ENCODE measurements around the gene PGM1. TPM values are rescaled to one million over a fixed set of nuclear protein-coding genes. Genes with fewer than 3 reads are reported as not detected.

PGM1 gene
- total RNA-seq, 3 donors from 2014 or later, result 59.0 to 130 (median 80.1) TPM

DNA sequence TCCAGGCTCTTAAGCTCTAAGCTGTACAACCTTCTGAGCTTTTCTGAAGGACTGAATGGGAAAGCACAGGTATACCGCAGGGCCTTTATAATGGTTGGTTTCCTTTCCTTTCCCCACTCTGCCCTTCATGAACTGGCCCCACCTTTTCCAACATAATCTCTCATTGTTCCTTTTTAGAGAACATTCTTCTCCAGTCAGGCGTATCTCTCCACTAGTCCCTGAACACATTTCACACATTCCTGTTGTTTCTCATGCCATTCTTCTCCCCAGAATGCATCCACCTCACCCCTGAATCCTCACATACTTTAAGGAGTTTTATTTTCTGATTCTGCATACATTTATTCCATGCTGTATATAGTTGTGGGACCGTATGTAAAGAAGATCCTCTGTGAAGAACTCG is 41.3 kb downstream of the PGM1 start:
- DNase-seq (ENCODE audit: low spot score in 2 of 2), result no peak
- no peaks in the 10 kb centered on the region for H3K27me3 ChIP-seq
- H3K9me3 ChIP-seq, result no peaks in the 10 kb centered on the region
- no peaks in the 10 kb centered on the region for H3K36me3 ChIP-seq
- H3K4me1 ChIP-seq, result no peaks in the 10 kb centered on the region
- no peak overlapping the region for H3K27ac ChIP-seq
- intact Hi-C loops (cut with DNase I; ENCODE audit: low total_unique reads), result no loop called here
- TF ChIP-seq POLR2AphosphoS5 (IDR thresholded peaks at IDR 0.05) (no peak), POLR2A (IDR thresholded peaks at IDR 0.05) (no peak)
- TF ChIP-seq, protein P1, sequence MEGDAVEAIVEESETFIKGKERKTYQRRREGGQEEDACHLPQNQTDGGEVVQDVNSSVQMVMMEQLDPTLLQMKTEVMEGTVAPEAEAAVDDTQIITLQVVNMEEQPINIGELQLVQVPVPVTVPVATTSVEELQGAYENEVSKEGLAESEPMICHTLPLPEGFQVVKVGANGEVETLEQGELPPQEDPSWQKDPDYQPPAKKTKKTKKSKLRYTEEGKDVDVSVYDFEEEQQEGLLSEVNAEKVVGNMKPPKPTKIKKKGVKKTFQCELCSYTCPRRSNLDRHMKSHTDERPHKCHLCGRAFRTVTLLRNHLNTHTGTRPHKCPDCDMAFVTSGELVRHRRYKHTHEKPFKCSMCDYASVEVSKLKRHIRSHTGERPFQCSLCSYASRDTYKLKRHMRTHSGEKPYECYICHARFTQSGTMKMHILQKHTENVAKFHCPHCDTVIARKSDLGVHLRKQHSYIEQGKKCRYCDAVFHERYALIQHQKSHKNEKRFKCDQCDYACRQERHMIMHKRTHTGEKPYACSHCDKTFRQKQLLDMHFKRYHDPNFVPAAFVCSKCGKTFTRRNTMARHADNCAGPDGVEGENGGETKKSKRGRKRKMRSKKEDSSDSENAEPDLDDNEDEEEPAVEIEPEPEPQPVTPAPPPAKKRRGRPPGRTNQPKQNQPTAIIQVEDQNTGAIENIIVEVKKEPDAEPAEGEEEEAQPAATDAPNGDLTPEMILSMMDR (IDR thresholded peaks at IDR 0.05), result no peak
- H3K4me3 ChIP-seq, result no peak overlapping the region

DNA sequence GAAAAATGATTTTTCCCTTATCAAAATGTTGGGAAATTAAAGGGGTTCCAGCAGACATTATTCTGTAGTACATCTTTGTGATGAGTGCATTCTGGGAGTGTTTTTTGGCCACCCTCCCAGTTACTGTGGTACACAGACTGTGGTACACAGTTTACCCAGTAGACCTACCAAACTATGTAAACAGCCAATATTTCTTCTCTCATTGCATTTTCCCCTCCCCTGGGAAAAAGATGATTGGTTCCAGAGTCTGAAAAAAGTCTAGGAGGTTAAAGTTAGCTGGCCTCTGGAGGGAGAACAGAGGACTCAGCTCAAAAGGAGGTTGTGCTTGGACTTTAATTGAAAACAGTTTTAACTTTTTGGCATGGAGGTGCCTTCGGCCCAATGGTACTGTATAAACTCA is 42.5 kb downstream of the PGM1 start:
- TF ChIP-seq POLR2AphosphoS5 (IDR thresholded peaks at IDR 0.05), result peak in 1 of 3 donors; percentile 19
- TF ChIP-seq, protein P1 (IDR thresholded peaks at IDR 0.05), result no peak
- no peak for DNase-seq (ENCODE audit: low spot score in 2 of 2)
- Histone ChIP-seq H3K4me1 (no peaks in the 10 kb centered on the region), H3K27me3 (no peaks in the 10 kb centered on the region), H3K27ac (no peak overlapping the region), H3K4me3 (no peak overlapping the region), H3K9me3 (no peaks in the 10 kb centered on the region), H3K36me3 (no peaks in the 10 kb centered on the region)
- intact Hi-C loops (cut with DNase I; ENCODE audit: low total_unique reads), result loop anchor here (5.0 kb wide), 2 partner anchors 1002 to 1717 kb away; no protein-coding TSS in a partner anchor

DNA sequence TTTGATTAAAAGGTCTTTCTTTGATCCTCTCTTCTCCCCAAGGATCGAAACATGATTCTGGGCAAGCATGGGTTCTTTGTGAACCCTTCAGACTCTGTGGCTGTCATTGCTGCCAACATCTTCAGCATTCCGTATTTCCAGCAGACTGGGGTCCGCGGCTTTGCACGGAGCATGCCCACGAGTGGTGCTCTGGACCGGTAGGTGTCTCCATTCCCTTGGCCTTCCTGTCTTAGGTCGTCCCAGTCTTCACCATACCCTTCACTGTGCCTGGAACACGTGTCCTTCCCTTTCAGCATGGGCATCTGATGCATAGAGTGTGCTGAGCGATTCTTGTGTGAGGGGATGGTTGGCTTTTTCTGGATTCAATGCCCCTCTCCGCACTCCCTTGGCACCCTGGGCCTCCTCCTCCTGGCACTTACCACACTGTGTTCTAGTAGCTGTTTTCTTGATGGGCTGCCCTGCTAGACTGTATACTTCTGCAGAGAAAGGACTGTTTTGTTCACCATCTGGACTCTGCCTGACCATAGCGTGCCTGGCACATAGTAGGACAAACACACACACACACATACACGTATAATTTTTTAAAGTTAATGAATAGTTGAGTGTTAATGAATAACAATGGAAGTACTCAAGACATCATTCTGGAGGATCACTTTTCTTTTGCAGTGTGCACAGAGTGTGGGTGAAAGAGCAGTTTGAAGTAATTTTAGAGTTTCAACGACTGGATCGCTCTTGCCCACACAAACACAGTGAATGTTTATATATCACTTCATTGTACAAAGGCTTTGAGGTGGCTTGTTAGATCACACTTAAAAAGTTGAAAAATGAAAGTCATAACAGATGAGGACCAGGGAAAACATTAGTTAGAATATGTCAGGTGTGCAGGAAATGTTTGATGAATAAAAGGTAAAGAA is 43.2 kb downstream of the PGM1 start:
- DNase-seq (ENCODE audit: low spot score in 2 of 2), result no peak
- no peak overlapping the region for H3K4me3 ChIP-seq
- no peaks in the 10 kb centered on the region for H3K36me3 ChIP-seq
- H3K27me3 ChIP-seq, result no peaks in the 10 kb centered on the region
- H3K9me3 ChIP-seq, result no peaks in the 10 kb centered on the region
- intact Hi-C loops (cut with DNase I; ENCODE audit: low total_unique reads), result loop anchor here (5.0 kb wide), 2 partner anchors 1001 to 1716 kb away; no protein-coding TSS in a partner anchor
- H3K4me1 ChIP-seq, result no peaks in the 10 kb centered on the region
- TF ChIP-seq POLR2AphosphoS5 (IDR thresholded peaks at IDR 0.05), result no peak
- TF ChIP-seq, protein P1 (IDR thresholded peaks at IDR 0.05), result no peak
- no peak for TF ChIP-seq POLR2A (IDR thresholded peaks at IDR 0.05)
- no peak overlapping the region for H3K27ac ChIP-seq

DNA sequence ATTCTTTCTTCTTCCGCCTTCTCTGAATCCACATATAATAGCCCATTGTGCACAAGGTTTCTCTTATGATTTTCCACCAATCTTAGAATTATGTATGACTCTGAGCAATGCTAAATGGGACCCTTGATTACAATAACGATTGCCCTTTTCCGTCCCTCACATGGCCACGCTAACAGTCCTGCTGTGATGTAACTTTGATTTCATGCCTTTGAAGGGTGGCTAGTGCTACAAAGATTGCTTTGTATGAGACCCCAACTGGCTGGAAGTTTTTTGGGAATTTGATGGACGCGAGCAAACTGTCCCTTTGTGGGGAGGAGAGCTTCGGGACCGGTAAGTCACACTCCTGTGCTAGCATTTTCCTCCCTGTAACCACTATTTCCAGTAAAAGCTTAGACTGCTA is 45.3 kb downstream of the PGM1 start:
- DNase-seq (ENCODE audit: low spot score in 2 of 2), result no peak
- Histone ChIP-seq H3K27ac (no peak overlapping the region), H3K9me3 (no peaks in the 10 kb centered on the region), H3K36me3 (no peaks in the 10 kb centered on the region), H3K4me3 (no peak overlapping the region), H3K27me3 (no peaks in the 10 kb centered on the region), H3K4me1 (no peaks in the 10 kb centered on the region)
- intact Hi-C loops (cut with DNase I; ENCODE audit: low total_unique reads), result loop anchor here (5.0 kb wide), 2 partner anchors 999 to 1714 kb away; no protein-coding TSS in a partner anchor
- TF ChIP-seq POLR2AphosphoS5 (IDR thresholded peaks at IDR 0.05), result no peak
- TF ChIP-seq POLR2A (IDR thresholded peaks at IDR 0.05), result no peak
- TF ChIP-seq, protein P1 (IDR thresholded peaks at IDR 0.05), result no peak

DNA sequence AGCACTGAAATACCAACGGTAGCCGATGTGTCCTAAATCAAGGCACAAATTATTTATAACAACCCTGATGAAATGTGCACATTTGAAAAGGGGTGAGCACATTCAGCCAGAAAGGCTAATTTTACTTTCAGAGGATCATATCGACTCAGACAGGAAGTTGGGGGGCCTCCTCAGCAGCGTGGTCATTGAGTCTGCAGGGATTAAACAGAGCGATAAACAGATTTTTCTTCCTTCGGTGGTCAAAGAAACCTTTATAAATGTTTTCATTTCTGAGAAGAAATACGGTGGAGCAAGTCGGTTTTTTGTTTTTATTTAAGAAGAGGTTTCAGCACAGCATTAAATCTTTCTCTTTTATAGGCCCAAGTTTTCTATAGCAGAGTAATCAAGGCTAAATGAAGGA is 45.7 kb downstream of the PGM1 start:
- no peaks in the 10 kb centered on the region for H3K4me1 ChIP-seq
- no peak overlapping the region for H3K4me3 ChIP-seq
- intact Hi-C loops (cut with DNase I; ENCODE audit: low total_unique reads), result loop anchor here (5.0 kb wide), 2 partner anchors 998 to 1713 kb away; no protein-coding TSS in a partner anchor
- no peaks in the 10 kb centered on the region for H3K9me3 ChIP-seq
- TF ChIP-seq, protein P1 (IDR thresholded peaks at IDR 0.05), result no peak
- TF ChIP-seq POLR2A (IDR thresholded peaks at IDR 0.05), result no peak
- TF ChIP-seq POLR2AphosphoS5 (IDR thresholded peaks at IDR 0.05), result no peak
- H3K36me3 ChIP-seq, result no peaks in the 10 kb centered on the region
- no peak for DNase-seq (ENCODE audit: low spot score in 2 of 2)
- no peaks in the 10 kb centered on the region for H3K27me3 ChIP-seq
- no peak overlapping the region for H3K27ac ChIP-seq

Measured in breast epithelium (tissue), 4 donors.